Urinary bladder (tissue), 4 donors: Measurements from ENCODE around the gene KIFAP3. TPM values are rescaled to one million over a fixed set of nuclear protein-coding genes. Genes with fewer than 3 reads are reported as not detected.
"Not testable (repeated sequence)": the region's sequence is repeated elsewhere in the genome, so short reads cannot be mapped to it uniquely, and the experiment has no call there.

ENCODE experiments used
- DNase-seq: peaks from one replicate; pipeline ENCODE4 v3.0.0-alpha.2; 2015; ENCODE audit errors: extremely low spot score
- H3K27ac ChIP-seq: one replicate; pipeline ENCODE4 v1.5.1; 2013; ENCODE audit warnings: low read depth, mild to moderate bottlenecking, moderate library complexity
- H3K36me3 ChIP-seq: one replicate; pipeline ENCODE4 v1.6.1; 2013; ENCODE audit warnings: mild to moderate bottlenecking, moderate library complexity; ENCODE audit not compliant: insufficient read depth
- H3K4me1 ChIP-seq: one replicate; pipeline ENCODE4 v1.6.1; 2013; ENCODE audit warnings: mild to moderate bottlenecking, moderate library complexity; ENCODE audit not compliant: insufficient read depth
- H3K4me3 ChIP-seq: one replicate; pipeline ENCODE4 v1.5.1; 2013; ENCODE audit warnings: low read depth, low read length
- WGBS: extraction: QIAGEN DNeasy Blood & Tissue Kit; methylation state at CpG from one replicate; pipeline ENCODE4 v1.1.7; 2013; 5-methylcytosine and 5-hydroxymethylcytosine counted together
- polyA plus RNA-seq: library from polyadenylated mRNA; stranded (reverse); fragments of 200-250 nt; gene quantifications from one replicate; pipeline ENCODE4 v1.2.3, GENCODE V29; 2013
- total RNA-seq: library from RNA; depleted of rRNA; stranded (reverse); fragments of >200 nt; gene quantifications from one replicate; pipeline ENCODE4 v1.2.3, GENCODE V29; 2014
- donor health status: healthy with polysubstance abuse.
- donor health status: healthy.

The KIFAP3 gene
- total and polyA plus RNA-seq, 2 donors: 14.2 to 60.0 TPM

GRCh38 chr1:170041423-170042192 lies 32.9 kb downstream of the KIFAP3 start:
- DNase-seq: no peak
- H3K4me3 ChIP-seq: no peak overlapping the region
- no peak overlapping the region for H3K27ac ChIP-seq
- WGBS: 89% methylated on average over 14 of the region's 14 CpGs
- H3K36me3 ChIP-seq: peaks cover 4% of the 10 kb centered on the region
- no peaks in the 10 kb centered on the region for H3K4me1 ChIP-seq

- DNase-seq: no peak
- WGBS: 72% methylated on average over 2 of the region's 2 CpGs
These were observed 41.8 kb downstream of the KIFAP3 start for GRCh38 chr1:170032531-170033280.

GRCh38 chr1:170030212-170030611 lies 44.3 kb downstream of the KIFAP3 start:
- 98% methylated on average over 1 of the region's 1 CpG for WGBS
- DNase-seq: no peak

More at GRCh38 chr1:170032531-170033280, 41.8 kb downstream of the KIFAP3 start:
- H3K4me3 ChIP-seq: no peak overlapping the region
- no peaks in the 10 kb centered on the region for H3K4me1 ChIP-seq
- peaks cover 3% of the 10 kb centered on the region for H3K36me3 ChIP-seq
- H3K27ac ChIP-seq: no peak overlapping the region

GRCh38 chr1:170027760-170028159 lies 46.7 kb downstream of the KIFAP3 start:
- no peak for DNase-seq
- no peak overlapping the region for H3K27ac ChIP-seq
- WGBS: 94% methylated on average over 3 of the region's 3 CpGs
- peaks cover 1% of the 10 kb centered on the region for H3K36me3 ChIP-seq
- H3K4me1 ChIP-seq: no peaks in the 10 kb centered on the region
- no peak overlapping the region for H3K4me3 ChIP-seq

More at GRCh38 chr1:170030212-170030611, 44.3 kb downstream of the KIFAP3 start:
- H3K4me3 ChIP-seq: no peak overlapping the region
- no peaks in the 10 kb centered on the region for H3K4me1 ChIP-seq
- peaks cover 3% of the 10 kb centered on the region for H3K36me3 ChIP-seq
- H3K27ac ChIP-seq: no peak overlapping the region

- H3K27ac ChIP-seq: no peak overlapping the region
- no peak overlapping the region for H3K4me3 ChIP-seq
- WGBS: 96% methylated on average over 2 of the region's 2 CpGs
- no peaks in the 10 kb centered on the region for H3K4me1 ChIP-seq
- no peak for DNase-seq
- H3K36me3 ChIP-seq: no peaks in the 10 kb centered on the region
These were observed 53.6 kb downstream of the KIFAP3 start for GRCh38 chr1:170020859-170021258.

- no peak for DNase-seq
- Histone ChIP-seq H3K27ac (no peak overlapping the region), H3K36me3 (peaks cover 2% of the 10 kb centered on the region), H3K4me1 (no peaks in the 10 kb centered on the region), H3K4me3 (no peak overlapping the region)
- 95% methylated on average over 2 of the region's 2 CpGs for WGBS
These were observed 57.0 kb downstream of the KIFAP3 start for GRCh38 chr1:170017478-170017877.

GRCh38 chr1:170012920-170013319 lies 61.6 kb downstream of the KIFAP3 start:
- H3K4me3 ChIP-seq: no peak overlapping the region
- H3K36me3 ChIP-seq: peaks cover 2% of the 10 kb centered on the region
- no peak overlapping the region for H3K27ac ChIP-seq
- 85% methylated on average over 5 of the region's 5 CpGs for WGBS
- H3K4me1 ChIP-seq: no peaks in the 10 kb centered on the region
- DNase-seq: no peak

- DNase-seq: peak; percentile 10
- Histone ChIP-seq H3K27ac (no peak overlapping the region), H3K4me3 (no peak overlapping the region), H3K36me3 (peaks cover under 1% of the 10 kb centered on the region), H3K4me1 (no peaks in the 10 kb centered on the region)
- 50% methylated on average over 1 of the region's 1 CpG for WGBS
These were observed 64.1 kb downstream of the KIFAP3 start for GRCh38 chr1:170010443-170010842.

- no peak for DNase-seq
- no peak overlapping the region for H3K4me3 ChIP-seq
- no peaks in the 10 kb centered on the region for H3K36me3 ChIP-seq
- WGBS: 77% methylated on average over 2 of the region's 2 CpGs
- H3K27ac ChIP-seq: no peak overlapping the region
- no peaks in the 10 kb centered on the region for H3K4me1 ChIP-seq
These were observed 64.9 kb downstream of the KIFAP3 start for GRCh38 chr1:170009551-170009950.

- WGBS: 98% methylated on average over 2 of the region's 2 CpGs
- not testable (repeated sequence) for H3K4me1 ChIP-seq, H3K36me3 ChIP-seq, DNase-seq, H3K4me3 ChIP-seq, H3K27ac ChIP-seq
These were observed 65.8 kb downstream of the KIFAP3 start for GRCh38 chr1:170008745-170009144.

- DNase-seq, H3K4me1 ChIP-seq, H3K36me3 ChIP-seq, H3K4me3 ChIP-seq, H3K27ac ChIP-seq: not testable (repeated sequence)
- 59% methylated on average over 7 of the region's 7 CpGs for WGBS
These were observed 71.1 kb downstream of the KIFAP3 start for GRCh38 chr1:170003270-170003835.

- 86% methylated on average over 2 of the region's 2 CpGs for WGBS
These were observed 73.2 kb downstream of the KIFAP3 start for GRCh38 chr1:170001266-170001665.

GRCh38 chr1:169999761-170000160 lies 74.7 kb downstream of the KIFAP3 start:
- Histone ChIP-seq H3K4me1 (no peaks in the 10 kb centered on the region), H3K27ac (no peak overlapping the region), H3K36me3 (no peaks in the 10 kb centered on the region), H3K4me3 (no peak overlapping the region)
- 67% methylated on average over 2 of the region's 2 CpGs for WGBS
- DNase-seq: no peak

More at GRCh38 chr1:170001266-170001665, 73.2 kb downstream of the KIFAP3 start:
- Histone ChIP-seq H3K36me3 (no peaks in the 10 kb centered on the region), H3K4me1 (no peaks in the 10 kb centered on the region), H3K27ac (no peak overlapping the region), H3K4me3 (no peak overlapping the region)
- DNase-seq: no peak

GRCh38 chr1:169999331-169999741 lies 75.2 kb downstream of the KIFAP3 start:
- no peak for DNase-seq
- Histone ChIP-seq H3K36me3 (no peaks in the 10 kb centered on the region), H3K4me1 (no peaks in the 10 kb centered on the region), H3K27ac (no peak overlapping the region), H3K4me3 (no peak overlapping the region)
- 27% methylated on average over 4 of the region's 4 CpGs for WGBS
